ENCODE measurements around the gene ERRFI1.

DNA sequence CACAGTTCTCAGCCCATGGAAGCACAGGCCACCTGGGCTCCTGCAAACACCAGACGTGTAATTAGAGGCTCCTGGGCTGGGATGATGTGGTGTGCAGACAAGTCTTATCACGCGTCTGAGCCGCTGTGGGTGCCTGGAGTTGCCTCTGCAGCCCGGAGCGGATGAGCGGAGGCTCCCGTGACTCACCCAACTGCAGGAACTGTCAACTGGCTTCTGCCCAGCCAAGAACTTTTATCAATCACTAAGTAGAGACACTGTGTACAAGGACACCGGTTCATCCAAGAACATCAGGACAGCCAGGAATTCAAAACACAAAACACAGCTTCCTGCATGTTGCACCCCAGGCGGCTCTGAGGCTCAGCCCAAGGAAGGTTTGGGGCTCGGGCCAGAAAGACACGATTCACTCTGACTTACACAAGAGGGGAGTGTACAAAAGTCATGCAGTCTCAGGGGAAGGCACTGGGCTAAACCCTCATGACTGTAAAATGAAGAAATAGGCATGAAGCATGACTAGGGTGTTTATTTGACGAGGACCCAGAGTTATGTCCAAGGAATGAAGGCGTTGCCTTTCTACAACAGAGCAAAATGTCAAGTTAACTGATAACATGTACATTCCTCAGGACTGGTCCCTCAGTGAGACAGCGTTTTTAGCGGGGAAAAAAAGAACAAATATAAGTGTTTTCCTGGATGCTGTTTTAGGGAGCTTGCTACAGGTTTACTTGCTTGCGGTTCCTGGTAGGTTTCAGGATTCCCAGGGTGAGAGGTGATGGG lies 21.1 kb downstream of the ERRFI1 start:
- TF ChIP-seq, protein P1, sequence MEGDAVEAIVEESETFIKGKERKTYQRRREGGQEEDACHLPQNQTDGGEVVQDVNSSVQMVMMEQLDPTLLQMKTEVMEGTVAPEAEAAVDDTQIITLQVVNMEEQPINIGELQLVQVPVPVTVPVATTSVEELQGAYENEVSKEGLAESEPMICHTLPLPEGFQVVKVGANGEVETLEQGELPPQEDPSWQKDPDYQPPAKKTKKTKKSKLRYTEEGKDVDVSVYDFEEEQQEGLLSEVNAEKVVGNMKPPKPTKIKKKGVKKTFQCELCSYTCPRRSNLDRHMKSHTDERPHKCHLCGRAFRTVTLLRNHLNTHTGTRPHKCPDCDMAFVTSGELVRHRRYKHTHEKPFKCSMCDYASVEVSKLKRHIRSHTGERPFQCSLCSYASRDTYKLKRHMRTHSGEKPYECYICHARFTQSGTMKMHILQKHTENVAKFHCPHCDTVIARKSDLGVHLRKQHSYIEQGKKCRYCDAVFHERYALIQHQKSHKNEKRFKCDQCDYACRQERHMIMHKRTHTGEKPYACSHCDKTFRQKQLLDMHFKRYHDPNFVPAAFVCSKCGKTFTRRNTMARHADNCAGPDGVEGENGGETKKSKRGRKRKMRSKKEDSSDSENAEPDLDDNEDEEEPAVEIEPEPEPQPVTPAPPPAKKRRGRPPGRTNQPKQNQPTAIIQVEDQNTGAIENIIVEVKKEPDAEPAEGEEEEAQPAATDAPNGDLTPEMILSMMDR (IDR thresholded peaks at IDR 0.05): no peak
- TF ChIP-seq POLR2AphosphoS5 (IDR thresholded peaks at IDR 0.05): peak; percentile 91 to 93

All from esophagus muscularis mucosa (tissue), 3 donors.